Thyroid gland (tissue), 4 donors: ENCODE data around the gene PRPF40A. TPM values are rescaled to one million over a fixed set of nuclear protein-coding genes. Genes with fewer than 3 reads are reported as not detected.
"Not testable (repeated sequence)": the region's sequence is repeated elsewhere in the genome, so short reads cannot be mapped to it uniquely, and the experiment has no call there.

Experiments
- DNase-seq, 2 donors: peaks; one replicate each; pipeline ENCODE4 v3.0.0-alpha.2; 2019
- H3K27ac ChIP-seq, 3 donors: fragments of 200-600 bp; sonication (generic); 1 replicate in 2 of 3; 2 replicates in 1 of 3; pipeline ENCODE4 v1.5.1; 2016 to 2019; ENCODE audit warnings: mild to moderate bottlenecking in 1 of 3, moderate library complexity in 1 of 3
- H3K27me3 ChIP-seq: fragments of 200-600 bp; sonication (generic); one replicate; pipeline ENCODE4 v1.5.1; 2019
- H3K36me3 ChIP-seq, 2 donors: fragments of 200-600 bp; sonication (generic); one replicate each; pipeline ENCODE4 v1.5.1; 2016 to 2019
- H3K4me1 ChIP-seq, 2 donors: fragments of 200-600 bp; sonication (generic); one replicate each; pipeline ENCODE4 v1.5.1; 2017 to 2019
- H3K4me3 ChIP-seq, 3 donors: fragments of 200-600 bp; sonication (generic); replicated peaks in 1 of 3; 1 replicate in 2 of 3; 2 replicates in 1 of 3; pipeline ENCODE4 v1.5.1; 2016; ENCODE audit warnings: mild to moderate bottlenecking in 1 of 3
- H3K9me3 ChIP-seq: fragments of 200-600 bp; sonication (generic); one replicate; pipeline ENCODE4 v1.5.1; 2017
- CTCF ChIP-seq, 6 experiments: fragments of 200-600 bp in 3 of 6; fragments of 450-650 bp in 3 of 6; sonication (generic) in 3 of 6; IDR thresholded peaks; one replicate each; pipeline ENCODE4 v1.5.1; 2016 to 2019; ENCODE audit warnings: antibody characterized with exemption in 6 of 6, mild to moderate bottlenecking in 2 of 6, inconsistent platforms in 1 of 6, moderate library complexity in 1 of 6
- POLR2A ChIP-seq, 2 donors: fragments of 450-650 bp; IDR thresholded peaks; one replicate each; pipeline ENCODE4 v1.6.1; 2017; ENCODE audit warnings: antibody characterized with exemption in 2 of 2, mild to moderate bottlenecking in 2 of 2, moderate library complexity in 1 of 2
- WGBS, 2 donors: methylation state at CpG; one replicate each; pipeline ENCODE4 v1.1.5; 2017; 5-methylcytosine and 5-hydroxymethylcytosine counted together
- intact Hi-C: fragments of 100-400 bp; cut with DNase I; formaldehyde crosslinking; loops from one replicate; pipeline ENCODE4 v1.15.1; 2023
- total RNA-seq, 4 donors: library from RNA; depleted of rRNA; stranded (reverse); fragments of >200 nt; gene quantifications; one replicate each; pipeline ENCODE4 v1.2.3, GENCODE V29; 2016

PRPF40A gene
- 100 to 1,000 TPM in 2 of 4 donors, 10 to 100 TPM in 2; 86.8 to 147 (median 102) TPM for total RNA-seq

- H3K9me3 ChIP-seq: no peaks in the 10 kb centered on the region
- H3K4me1 ChIP-seq: peaks cover 11 to 16% of the 10 kb centered on the region in 2 donors
- DNase-seq: peak; percentile 99
- H3K27ac ChIP-seq: peak within 1 kb of the TSS; percentile 92 to 98 (median 98)
- intact Hi-C loops: loop anchor here (10.0 kb wide), 1 partner anchor 543 kb away; the partner anchor contains the start of gene STAM2
- peaks cover 0 to 5% of the 10 kb centered on the region in 2 donors for H3K36me3 ChIP-seq
- WGBS, 2 donors: 0 to 1% methylated on average over 32 to 49 of the region's 71 CpGs
- peak within 1 kb of the TSS; percentile 72 to 94 (median 85) for H3K4me3 ChIP-seq
- H3K27me3 ChIP-seq: no peaks in the 10 kb centered on the region
- TF ChIP-seq POLR2A (IDR thresholded peaks at IDR 0.05) (peak; percentile 65 to 89), CTCF (IDR thresholded peaks at IDR 0.05) (no peak)
These were observed at the start of gene PRPF40A for GRCh38 chr2:152717228-152718075. Gene PRPF40A (minus strand): TSS chr2:152717461. CDS start chr2:152717439, 22 bp downstream.

GRCh38 chr2:152766928-152767327, 49.7 kb upstream of the PRPF40A start:
- no peaks in the 10 kb centered on the region for H3K9me3 ChIP-seq
- peaks cover 0 to 2% of the 10 kb centered on the region in 2 donors for H3K36me3 ChIP-seq
- no peak overlapping the region for H3K4me3 ChIP-seq
- H3K4me1 ChIP-seq: no peaks in the 10 kb centered on the region
- WGBS, 2 donors: 70 to 85% methylated on average over 1 of the region's 1 CpG
- no peak for TF ChIP-seq POLR2A (IDR thresholded peaks at IDR 0.05)
- TF ChIP-seq CTCF (IDR thresholded peaks at IDR 0.05): no peak
- H3K27me3 ChIP-seq: no peaks in the 10 kb centered on the region
- intact Hi-C loops: no loop called here
- DNase-seq: no peak
- H3K27ac ChIP-seq: no peak overlapping the region

DNA sequence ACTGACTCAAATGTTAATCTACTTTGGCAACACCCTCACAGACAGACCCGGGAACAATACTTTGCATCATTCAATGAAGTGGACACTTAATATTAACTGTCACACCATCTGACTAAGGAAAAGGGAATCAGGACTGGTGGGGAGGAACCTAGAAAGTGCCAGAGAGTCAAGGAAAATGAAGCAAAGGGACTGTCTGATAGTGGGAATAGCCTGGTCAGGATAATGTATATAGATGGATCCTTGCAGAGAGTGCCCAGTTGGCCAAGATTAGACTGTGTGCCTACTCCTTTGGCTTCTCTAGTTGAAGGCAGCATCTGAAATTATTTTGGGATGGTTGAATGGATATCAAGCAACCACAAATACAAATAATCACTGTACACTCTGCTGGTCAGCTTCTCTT, 46.4 kb upstream of the PRPF40A start:
- no peak for DNase-seq
- no peak overlapping the region for H3K27ac ChIP-seq
- no peaks in the 10 kb centered on the region for H3K27me3 ChIP-seq
- no peak overlapping the region for H3K4me3 ChIP-seq
- no peaks in the 10 kb centered on the region for H3K4me1 ChIP-seq
- intact Hi-C loops: no loop called here
- TF ChIP-seq CTCF (IDR thresholded peaks at IDR 0.05) (no peak), POLR2A (IDR thresholded peaks at IDR 0.05) (no peak)
- no peaks in the 10 kb centered on the region for H3K9me3 ChIP-seq
- peaks cover 0 to 2% of the 10 kb centered on the region in 2 donors for H3K36me3 ChIP-seq
- 83 to 96% methylated on average over 1 of the region's 1 CpG for WGBS, 2 donors

- H3K4me1 ChIP-seq, H3K27ac ChIP-seq, DNase-seq, H3K36me3 ChIP-seq, H3K4me3 ChIP-seq, H3K9me3 ChIP-seq, intact Hi-C loops, H3K27me3 ChIP-seq: not testable (repeated sequence)
- 82 to 87% methylated on average over 4 of the region's 4 CpGs for WGBS, 2 donors
These were observed 45.9 kb upstream of the PRPF40A start for GRCh38 chr2:152763208-152763607.

GRCh38 chr2:152762202-152762601, 44.9 kb upstream of the PRPF40A start:
- Histone ChIP-seq H3K4me1 (no peaks in the 10 kb centered on the region), H3K27ac (no peak overlapping the region), H3K27me3 (no peaks in the 10 kb centered on the region), H3K4me3 (no peak overlapping the region), H3K9me3 (no peaks in the 10 kb centered on the region), H3K36me3 (peaks cover 0 to 2% of the 10 kb centered on the region in 2 donors)
- DNase-seq: no peak
- intact Hi-C loops: no loop called here
- WGBS, 2 donors: 78 to 82% methylated on average over 5 of the region's 5 CpGs
- no peak for TF ChIP-seq CTCF (IDR thresholded peaks at IDR 0.05)
